Colonic mucosa (tissue), 4 donors: ENCODE data around the gene MTNR1A. TPM values are rescaled to one million over a fixed set of nuclear protein-coding genes. Genes with fewer than 3 reads are reported as not detected.

Experiments
- DNase-seq: peaks from one replicate; pipeline ENCODE4 v3.0.0-alpha.2; 2020
- H3K27ac ChIP-seq: fragments of 200-600 bp; one replicate; pipeline ENCODE4 v1.8.0; 2021
- H3K27me3 ChIP-seq: fragments of 200-600 bp; one replicate; pipeline ENCODE4 v1.8.0; 2021
- H3K36me3 ChIP-seq: fragments of 200-600 bp; one replicate; pipeline ENCODE4 v1.8.0; 2021
- H3K4me1 ChIP-seq: fragments of 200-600 bp; one replicate; pipeline ENCODE4 v1.8.0; 2021; ENCODE audit warnings: mild to moderate bottlenecking
- H3K4me3 ChIP-seq: fragments of 200-600 bp; one replicate; pipeline ENCODE4 v1.8.0; 2021
- H3K9ac ChIP-seq, 2 donors: one replicate each; pipeline ENCODE4 v1.7.0; 2013; ENCODE audit warnings: control low read depth in 2 of 2, low read depth in 2 of 2, low read length in 2 of 2
- H3K9me3 ChIP-seq: fragments of 200-600 bp; one replicate; pipeline ENCODE4 v1.8.0; 2021
- CTCF ChIP-seq: fragments of 200-600 bp; IDR thresholded peaks from one replicate; pipeline ENCODE4 v1.8.0; 2022; ENCODE audit warnings: antibody characterized with exemption, mild to moderate bottlenecking
- intact Hi-C: fragments of 100-400 bp; cut with DNase I; formaldehyde crosslinking; loops from one replicate; pipeline ENCODE4 v1.14.1; 2022
- total RNA-seq, 2 donors: library from RNA; stranded (reverse); fragmentation: NEBNext Ultra II Directional in 1 of 2; extraction: Animal tissue kit (Norgen Biotek cat#: 25700) in 1 of 2; gene quantifications; one replicate each; pipeline ENCODE4 v1.2.1, GENCODE V29; 2021
- donor health status: healthy.
- donor health status: DM: no; HTN: no; CAD: no.
- donor health status: DM: no; HTN: no; CAD: no.

MTNR1A gene
- total RNA-seq, 2 donors from 2014 or later: 1.3 to 3.9 TPM

- H3K36me3 ChIP-seq: peaks cover 5% of the 10 kb centered on the region
- H3K9me3 ChIP-seq: no peaks in the 10 kb centered on the region
- DNase-seq: no peak
- TF ChIP-seq CTCF: no peak
- H3K27me3 ChIP-seq: no peaks in the 10 kb centered on the region
- intact Hi-C loops: no loop called here
- H3K27ac ChIP-seq: no peak overlapping the region
- no peak overlapping the region for H3K9ac ChIP-seq
- H3K4me1 ChIP-seq: no peaks in the 10 kb centered on the region
- H3K4me3 ChIP-seq: no peak overlapping the region
These were observed 36.3 kb upstream of the MTNR1A start for GRCh38 chr4:186591651-186592050.

- Histone ChIP-seq H3K27ac (no peak overlapping the region), H3K27me3 (no peaks in the 10 kb centered on the region), H3K9ac (no peak overlapping the region), H3K36me3 (peaks cover 5% of the 10 kb centered on the region), H3K4me3 (no peak overlapping the region), H3K4me1 (no peaks in the 10 kb centered on the region), H3K9me3 (no peaks in the 10 kb centered on the region)
- no peak for DNase-seq
- intact Hi-C loops: loop anchor here (2.0 to 5.0 kb wide), 2 partner anchors 116 to 292 kb away; no protein-coding TSS in a partner anchor
- no peak for TF ChIP-seq CTCF
These were observed 33.1 kb upstream of the MTNR1A start for GRCh38 chr4:186588503-186588902.

- no peaks in the 10 kb centered on the region for H3K4me1 ChIP-seq
- no peak overlapping the region for H3K9ac ChIP-seq
- intact Hi-C loops: loop anchor here (2.0 to 5.0 kb wide), 2 partner anchors 115 to 291 kb away; no protein-coding TSS in a partner anchor
- no peaks in the 10 kb centered on the region for H3K27me3 ChIP-seq
- no peak overlapping the region for H3K4me3 ChIP-seq
- no peaks in the 10 kb centered on the region for H3K9me3 ChIP-seq
- no peak overlapping the region for H3K27ac ChIP-seq
- H3K36me3 ChIP-seq: peaks cover 5% of the 10 kb centered on the region
- DNase-seq: peak; percentile 75
- TF ChIP-seq CTCF: peak; percentile 92
These were observed 32.1 kb upstream of the MTNR1A start for GRCh38 chr4:186587416-186588018.

- H3K27me3 ChIP-seq: no peaks in the 10 kb centered on the region
- no peak overlapping the region for H3K9ac ChIP-seq
- H3K27ac ChIP-seq: no peak overlapping the region
- no peak overlapping the region for H3K4me3 ChIP-seq
- no peaks in the 10 kb centered on the region for H3K9me3 ChIP-seq
- no peaks in the 10 kb centered on the region for H3K36me3 ChIP-seq
- TF ChIP-seq CTCF: no peak
- no peaks in the 10 kb centered on the region for H3K4me1 ChIP-seq
- DNase-seq: no peak
- intact Hi-C loops: loop anchor here (5.0 kb wide), 1 partner anchor 114 kb away; no protein-coding TSS in a partner anchor
These were observed 30.8 kb upstream of the MTNR1A start for GRCh38 chr4:186586205-186586604.

GRCh38 chr4:186584912-186585311 is 29.5 kb upstream of the MTNR1A start:
- no peak for TF ChIP-seq CTCF
- no peaks in the 10 kb centered on the region for H3K4me1 ChIP-seq
- DNase-seq: no peak
- H3K9ac ChIP-seq: no peak overlapping the region
- H3K36me3 ChIP-seq: no peaks in the 10 kb centered on the region
- no peak overlapping the region for H3K27ac ChIP-seq
- intact Hi-C loops: loop anchor here (5.0 kb wide), 1 partner anchor 113 kb away; no protein-coding TSS in a partner anchor
- H3K9me3 ChIP-seq: no peaks in the 10 kb centered on the region
- no peak overlapping the region for H3K4me3 ChIP-seq
- no peaks in the 10 kb centered on the region for H3K27me3 ChIP-seq
